Thoracic aorta (tissue), 2 donors: ENCODE results near the gene SMCO2. TPM values are rescaled to one million over a fixed set of nuclear protein-coding genes. Genes with fewer than 3 reads are reported as not detected.

Experiments
- ATAC-seq: fragments of 150-250 bp; one replicate; pipeline ENCODE4 v1.8.0; 2017; ENCODE audit warnings: low read depth; ENCODE audit not compliant: insufficient number of reproducible peaks, low FRiP score
- DNase-seq: peaks from one replicate; pipeline ENCODE4 v3.0.0-alpha.2; 2020; ENCODE audit warnings: low spot score
- H3K27ac ChIP-seq, 2 donors: fragments of 200-600 bp; sonication (generic); 1 replicate in 1 of 2; 2 replicates in 1 of 2; pipeline ENCODE4 v1.5.1; 2016; ENCODE audit warnings: mild to moderate bottlenecking in 2 of 2, moderate library complexity in 2 of 2
- H3K27me3 ChIP-seq: fragments of 200-600 bp; sonication (generic); replicated peaks from 2 replicates; pipeline ENCODE4 v1.6.0; 2016; ENCODE audit warnings: mild to moderate bottlenecking; ENCODE audit not compliant: insufficient read depth
- H3K36me3 ChIP-seq: fragments of 200-600 bp; sonication (generic); one replicate; pipeline ENCODE4 v1.5.1; 2016
- H3K4me1 ChIP-seq, 2 donors: fragments of 200-600 bp; sonication (generic); 1 replicate in 1 of 2; 2 replicates in 1 of 2; pipeline versions ENCODE4 v1.5.1 to v1.6.0; 2016; ENCODE audit warnings: low read depth in 2 of 2, mild to moderate bottlenecking in 1 of 2; ENCODE audit not compliant: control insufficient read depth in 1 of 2
- H3K4me3 ChIP-seq: fragments of 200-600 bp; sonication (generic); 2 replicates; pipeline ENCODE4 v1.5.1; 2016; ENCODE audit warnings: mild to moderate bottlenecking
- H3K9me3 ChIP-seq: fragments of 200-600 bp; sonication (generic); 2 replicates; pipeline ENCODE4 v1.5.1; 2016
- total RNA-seq, 2 donors: library from RNA; depleted of rRNA; stranded (reverse); fragments of >200 nt; gene quantifications; one replicate each; pipeline versions ENCODE4 v1.1.0 to v1.2.3, GENCODE V29; 2016
- TF ChIP-seq, protein P1 (sequence below): fragments of 200-600 bp; sonication (generic); IDR thresholded peaks from one replicate; pipeline ENCODE4 v1.5.1; 2019; ENCODE audit warnings: antibody characterized with exemption

SMCO2 gene
- total RNA-seq, 2 donors from 2014 or later: not detected

DNA sequence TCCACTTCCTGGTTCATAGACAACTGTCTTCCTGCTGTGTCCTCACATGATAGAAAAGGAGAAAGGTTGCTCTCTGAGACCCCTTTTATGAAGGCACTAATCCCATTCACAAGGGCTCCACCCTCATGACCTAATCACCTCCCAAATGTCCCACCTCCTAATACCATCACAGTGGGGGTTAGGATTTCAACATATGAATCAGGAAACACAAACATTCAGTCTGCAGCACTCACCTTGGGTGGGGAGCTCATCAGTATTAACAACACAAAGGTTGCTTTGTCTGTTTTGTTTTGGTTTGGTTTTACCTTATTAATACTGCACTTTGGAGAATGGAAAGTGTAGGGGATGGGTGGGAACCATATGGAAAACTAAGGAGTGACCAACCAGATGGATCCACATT, 10.5 kb upstream of the SMCO2 start:
- TF ChIP-seq, protein P1, sequence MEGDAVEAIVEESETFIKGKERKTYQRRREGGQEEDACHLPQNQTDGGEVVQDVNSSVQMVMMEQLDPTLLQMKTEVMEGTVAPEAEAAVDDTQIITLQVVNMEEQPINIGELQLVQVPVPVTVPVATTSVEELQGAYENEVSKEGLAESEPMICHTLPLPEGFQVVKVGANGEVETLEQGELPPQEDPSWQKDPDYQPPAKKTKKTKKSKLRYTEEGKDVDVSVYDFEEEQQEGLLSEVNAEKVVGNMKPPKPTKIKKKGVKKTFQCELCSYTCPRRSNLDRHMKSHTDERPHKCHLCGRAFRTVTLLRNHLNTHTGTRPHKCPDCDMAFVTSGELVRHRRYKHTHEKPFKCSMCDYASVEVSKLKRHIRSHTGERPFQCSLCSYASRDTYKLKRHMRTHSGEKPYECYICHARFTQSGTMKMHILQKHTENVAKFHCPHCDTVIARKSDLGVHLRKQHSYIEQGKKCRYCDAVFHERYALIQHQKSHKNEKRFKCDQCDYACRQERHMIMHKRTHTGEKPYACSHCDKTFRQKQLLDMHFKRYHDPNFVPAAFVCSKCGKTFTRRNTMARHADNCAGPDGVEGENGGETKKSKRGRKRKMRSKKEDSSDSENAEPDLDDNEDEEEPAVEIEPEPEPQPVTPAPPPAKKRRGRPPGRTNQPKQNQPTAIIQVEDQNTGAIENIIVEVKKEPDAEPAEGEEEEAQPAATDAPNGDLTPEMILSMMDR: no peak
- DNase-seq (no peak), ATAC-seq (no peak)
- Histone ChIP-seq H3K4me1 (peaks cover 7 to 15% of the 10 kb centered on the region in 2 donors), H3K36me3 (no peaks in the 10 kb centered on the region), H3K9me3 (no peaks in the 10 kb centered on the region), H3K27me3 (no peaks in the 10 kb centered on the region), H3K4me3 (no peak overlapping the region), H3K27ac (no peak overlapping the region)

DNA sequence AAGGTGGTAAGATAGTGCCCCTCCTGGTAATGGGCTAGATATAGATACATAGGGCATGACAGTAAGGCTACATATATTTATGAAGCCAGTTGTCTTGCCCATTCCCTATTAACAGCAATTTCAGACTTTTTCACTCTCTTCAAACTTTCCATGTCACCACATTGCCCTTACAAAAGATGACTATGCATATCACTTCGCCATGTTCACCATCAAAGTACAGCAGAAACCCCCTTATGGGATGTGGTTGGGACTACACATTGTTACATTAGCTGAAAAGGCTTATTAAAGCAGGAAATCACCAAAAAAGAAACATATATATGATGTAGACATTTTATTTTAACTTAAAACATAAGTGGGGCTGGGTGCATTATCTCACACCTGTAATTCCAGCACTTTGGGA, 9.8 kb upstream of the SMCO2 start:
- ATAC-seq (no peak), DNase-seq (no peak)
- H3K36me3 ChIP-seq: no peaks in the 10 kb centered on the region
- no peak overlapping the region for H3K27ac ChIP-seq
- TF ChIP-seq, protein P1: no peak
- no peaks in the 10 kb centered on the region for H3K9me3 ChIP-seq
- H3K27me3 ChIP-seq: no peaks in the 10 kb centered on the region
- peaks cover 7 to 15% of the 10 kb centered on the region in 2 donors for H3K4me1 ChIP-seq
- H3K4me3 ChIP-seq: no peak overlapping the region

DNA sequence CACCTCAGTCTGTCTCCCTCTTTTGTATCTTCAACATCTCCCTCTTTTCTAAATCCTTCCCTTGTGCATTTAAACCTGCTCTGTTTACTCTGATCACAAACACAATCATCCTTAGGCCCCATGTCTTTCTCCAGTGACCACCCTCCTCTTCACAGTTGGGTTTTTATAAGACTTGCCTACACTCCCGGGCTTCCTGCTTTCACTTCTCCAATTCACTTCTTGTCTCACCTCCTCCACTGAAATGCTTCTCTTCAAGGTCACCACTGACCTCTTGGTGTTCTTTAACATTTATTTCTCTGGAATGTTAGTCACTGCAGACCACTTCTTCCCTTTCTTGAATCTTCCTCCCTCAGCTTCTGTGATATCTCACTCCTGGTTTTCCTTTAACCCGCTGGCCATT, 8.7 kb upstream of the SMCO2 start:
- Histone ChIP-seq H3K36me3 (no peaks in the 10 kb centered on the region), H3K9me3 (no peaks in the 10 kb centered on the region), H3K4me3 (no peak overlapping the region), H3K27ac (no peak overlapping the region), H3K4me1 (peaks cover 4 to 11% of the 10 kb centered on the region in 2 donors), H3K27me3 (no peaks in the 10 kb centered on the region)
- TF ChIP-seq, protein P1: no peak
- DNase-seq: no peak
- no peak for ATAC-seq

DNA sequence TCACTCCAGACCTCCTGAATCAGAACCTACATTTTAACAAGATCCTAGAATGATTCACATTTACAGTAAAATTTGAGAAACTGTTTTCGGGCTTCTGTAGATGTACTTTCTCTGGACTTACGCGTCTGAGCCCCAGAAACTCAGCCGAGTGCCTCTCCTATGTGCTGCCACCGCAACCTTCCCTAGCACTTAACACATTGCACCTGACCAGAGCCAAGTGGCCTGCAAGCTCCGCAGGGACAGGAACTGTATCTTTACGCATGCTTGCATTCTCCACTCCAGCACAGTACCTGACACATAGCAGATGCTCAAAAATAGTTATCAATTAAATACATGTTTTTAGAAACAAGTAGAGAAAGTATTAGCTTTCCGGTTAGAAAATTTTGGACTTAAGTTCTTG, 1.2 kb downstream of the SMCO2 start:
- no peak for ATAC-seq

DNA sequence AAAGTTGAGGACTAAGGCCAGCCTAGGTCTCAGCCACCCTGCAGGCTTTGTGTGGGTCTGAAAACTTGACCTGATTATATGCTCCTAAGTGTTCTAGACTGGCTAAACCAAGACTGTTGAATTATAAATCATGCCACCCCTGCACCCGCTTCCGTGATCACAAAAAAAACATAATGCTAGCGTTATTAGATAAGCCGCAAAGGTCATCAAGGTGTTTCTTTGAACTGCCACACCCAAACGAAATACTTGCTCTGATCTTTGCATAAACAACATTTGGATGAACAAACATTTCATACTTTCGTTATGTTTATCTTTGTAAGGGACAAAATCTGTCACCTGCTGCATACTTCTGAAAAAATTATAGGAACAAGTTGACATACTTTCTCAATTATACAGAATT, 2.5 kb downstream of the SMCO2 start:
- H3K27ac ChIP-seq: no peak overlapping the region
- no peak for DNase-seq
- H3K4me3 ChIP-seq: no peak overlapping the region
- no peaks in the 10 kb centered on the region for H3K4me1 ChIP-seq
- TF ChIP-seq, protein P1: no peak
- H3K9me3 ChIP-seq: peaks cover 6% of the 10 kb centered on the region
- H3K27me3 ChIP-seq: no peaks in the 10 kb centered on the region
- H3K36me3 ChIP-seq: no peaks in the 10 kb centered on the region
- no peak for ATAC-seq

More for the DNA sequence above, 1.2 kb downstream of the SMCO2 start:
- no peak for DNase-seq
- H3K27me3 ChIP-seq: no peaks in the 10 kb centered on the region
- H3K27ac ChIP-seq: no peak overlapping the region
- H3K4me3 ChIP-seq: no peak overlapping the region
- H3K9me3 ChIP-seq: peaks cover 6% of the 10 kb centered on the region
- no peaks in the 10 kb centered on the region for H3K4me1 ChIP-seq
- H3K36me3 ChIP-seq: no peaks in the 10 kb centered on the region
- TF ChIP-seq, protein P1: no peak
